SU-DHL-6 (cell line): ENCODE results near the gene AADACL3.

Experiments used
- H2AFZ ChIP-seq: fragments of 200-600 bp; sonication (generic); 2 replicates; pipeline ENCODE4 v1.6.1; 2014; ENCODE audit warnings: low read depth, mild to moderate bottlenecking, moderate library complexity, mixed read lengths, antibody characterized with exemption, low read length; ENCODE audit not compliant: severe bottlenecking
- H3F3A ChIP-seq: fragments of 200-600 bp; shearing (Covaris generic); 2 replicates; pipeline ENCODE4 v1.6.0; 2016; ENCODE audit warnings: antibody characterized with exemption, mild to moderate bottlenecking; ENCODE audit not compliant: insufficient read depth
- H3K27ac ChIP-seq: fragments of 200-600 bp; sonication (generic); 2 replicates; pipeline ENCODE4 v1.5.1; 2016; ENCODE audit warnings: low read depth, mild to moderate bottlenecking, low read length, moderate library complexity, mixed read lengths
- H3K27me3 ChIP-seq: fragments of 200-600 bp; sonication (generic), shearing (Covaris generic); 2 replicates; pipeline ENCODE4 v1.6.0; 2014; ENCODE audit warnings: mild to moderate bottlenecking, low read length
- H3K36me3 ChIP-seq: fragments of 200-600 bp; sonication (generic); 2 replicates; pipeline ENCODE4 v1.6.1; 2014; ENCODE audit warnings: mild to moderate bottlenecking, low read length, mixed read lengths
- H3K4me2 ChIP-seq: fragments of 300-600, 200-600 bp; shearing (Covaris generic), sonication (generic); 2 replicates; pipeline ENCODE4 v1.6.0; 2014; ENCODE audit warnings: low read length, low read depth, mild to moderate bottlenecking; ENCODE audit not compliant: poor library complexity, severe bottlenecking
- H3K4me3 ChIP-seq: fragments of 200-600 bp; sonication (generic); 2 replicates; pipeline ENCODE4 v1.5.1; 2014; ENCODE audit warnings: antibody characterized with exemption, low read length, mild to moderate bottlenecking, mixed read lengths; ENCODE audit not compliant: insufficient read depth, poor library complexity, severe bottlenecking
- H3K79me2 ChIP-seq: fragments of 200-600 bp; sonication (generic); 2 replicates; pipeline ENCODE4 v1.6.1; 2014; ENCODE audit warnings: mild to moderate bottlenecking, low read length, moderate library complexity; ENCODE audit not compliant: insufficient read depth
- H3K9ac ChIP-seq: fragments of 200-600 bp; sonication (generic); 2 replicates; pipeline ENCODE4 v1.7.0; 2014; ENCODE audit warnings: mild to moderate bottlenecking, low read length
- H3K9me2 ChIP-seq: fragments of 200-600 bp; sonication (generic); replicated peaks from 2 replicates; pipeline ENCODE4 v1.6.1; 2014; ENCODE audit warnings: low read length; ENCODE audit not compliant: insufficient read depth
- H3K9me3 ChIP-seq: fragments of 200-600 bp; sonication (generic); 2 replicates; pipeline ENCODE4 v1.6.1; 2014; ENCODE audit warnings: low read length, mixed read lengths; ENCODE audit not compliant: insufficient read depth
- H4K20me1 ChIP-seq: fragments of 200-600 bp; sonication (generic); 2 replicates; pipeline ENCODE4 v1.6.1; 2014; ENCODE audit warnings: low read depth, mild to moderate bottlenecking, antibody characterized with exemption, low read length, moderate library complexity, mixed read lengths
- EZH2phosphoT487 ChIP-seq: fragments of 200-600 bp; sonication (generic), shearing (Covaris generic); conservative IDR thresholded peaks from 2 replicates; pipeline ENCODE4 v1.6.1; 2018; ENCODE audit warnings: mild to moderate bottlenecking, antibody characterized with exemption, low read length, moderate library complexity, mixed read lengths
- TF ChIP-seq, protein P1 (sequence below): fragments of 200-600 bp; sonication (generic); IDR thresholded peaks from one replicate; pipeline ENCODE4 v1.5.1; 2017; ENCODE audit warnings: antibody characterized with exemption, mild to moderate bottlenecking, low read length, moderate library complexity; ENCODE audit not compliant: insufficient read depth, poor library complexity, severe bottlenecking

The AADACL3 gene, protein sequence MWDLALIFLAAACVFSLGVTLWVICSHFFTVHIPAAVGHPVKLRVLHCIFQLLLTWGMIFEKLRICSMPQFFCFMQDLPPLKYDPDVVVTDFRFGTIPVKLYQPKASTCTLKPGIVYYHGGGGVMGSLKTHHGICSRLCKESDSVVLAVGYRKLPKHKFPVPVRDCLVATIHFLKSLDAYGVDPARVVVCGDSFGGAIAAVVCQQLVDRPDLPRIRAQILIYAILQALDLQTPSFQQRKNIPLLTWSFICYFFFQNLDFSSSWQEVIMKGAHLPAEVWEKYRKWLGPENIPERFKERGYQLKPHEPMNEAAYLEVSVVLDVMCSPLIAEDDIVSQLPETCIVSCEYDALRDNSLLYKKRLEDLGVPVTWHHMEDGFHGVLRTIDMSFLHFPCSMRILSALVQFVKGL

GRCh38 chr1:12715896-12716437 is at the start of gene AADACL3:
Gene AADACL3, plus strand, starts transcription at chr1:12716110. Its CDS starts 67 bp downstream, at chr1:12716177.
- no peaks in the 10 kb centered on the region for H3K79me2 ChIP-seq
- no peaks in the 10 kb centered on the region for H3K36me3 ChIP-seq
- H3F3A ChIP-seq: no peaks in the 10 kb centered on the region
- no peak within 1 kb of the TSS for H3K9ac ChIP-seq
- H3K4me3 ChIP-seq: no peak within 1 kb of the TSS
- no peak within 1 kb of the TSS for H3K27ac ChIP-seq
- H3K9me2 ChIP-seq: no peaks in the 10 kb centered on the region
- no peaks in the 10 kb centered on the region for H4K20me1 ChIP-seq
- no peaks in the 10 kb centered on the region for H3K9me3 ChIP-seq
- no peaks in the 10 kb centered on the region for H3K27me3 ChIP-seq
- H3K4me2 ChIP-seq: no peak within 1 kb of the TSS
- TF ChIP-seq, protein P1, sequence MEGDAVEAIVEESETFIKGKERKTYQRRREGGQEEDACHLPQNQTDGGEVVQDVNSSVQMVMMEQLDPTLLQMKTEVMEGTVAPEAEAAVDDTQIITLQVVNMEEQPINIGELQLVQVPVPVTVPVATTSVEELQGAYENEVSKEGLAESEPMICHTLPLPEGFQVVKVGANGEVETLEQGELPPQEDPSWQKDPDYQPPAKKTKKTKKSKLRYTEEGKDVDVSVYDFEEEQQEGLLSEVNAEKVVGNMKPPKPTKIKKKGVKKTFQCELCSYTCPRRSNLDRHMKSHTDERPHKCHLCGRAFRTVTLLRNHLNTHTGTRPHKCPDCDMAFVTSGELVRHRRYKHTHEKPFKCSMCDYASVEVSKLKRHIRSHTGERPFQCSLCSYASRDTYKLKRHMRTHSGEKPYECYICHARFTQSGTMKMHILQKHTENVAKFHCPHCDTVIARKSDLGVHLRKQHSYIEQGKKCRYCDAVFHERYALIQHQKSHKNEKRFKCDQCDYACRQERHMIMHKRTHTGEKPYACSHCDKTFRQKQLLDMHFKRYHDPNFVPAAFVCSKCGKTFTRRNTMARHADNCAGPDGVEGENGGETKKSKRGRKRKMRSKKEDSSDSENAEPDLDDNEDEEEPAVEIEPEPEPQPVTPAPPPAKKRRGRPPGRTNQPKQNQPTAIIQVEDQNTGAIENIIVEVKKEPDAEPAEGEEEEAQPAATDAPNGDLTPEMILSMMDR: no peak
- TF ChIP-seq EZH2phosphoT487: no peak
- H2AFZ ChIP-seq: no peak within 1 kb of the TSS

DNA sequence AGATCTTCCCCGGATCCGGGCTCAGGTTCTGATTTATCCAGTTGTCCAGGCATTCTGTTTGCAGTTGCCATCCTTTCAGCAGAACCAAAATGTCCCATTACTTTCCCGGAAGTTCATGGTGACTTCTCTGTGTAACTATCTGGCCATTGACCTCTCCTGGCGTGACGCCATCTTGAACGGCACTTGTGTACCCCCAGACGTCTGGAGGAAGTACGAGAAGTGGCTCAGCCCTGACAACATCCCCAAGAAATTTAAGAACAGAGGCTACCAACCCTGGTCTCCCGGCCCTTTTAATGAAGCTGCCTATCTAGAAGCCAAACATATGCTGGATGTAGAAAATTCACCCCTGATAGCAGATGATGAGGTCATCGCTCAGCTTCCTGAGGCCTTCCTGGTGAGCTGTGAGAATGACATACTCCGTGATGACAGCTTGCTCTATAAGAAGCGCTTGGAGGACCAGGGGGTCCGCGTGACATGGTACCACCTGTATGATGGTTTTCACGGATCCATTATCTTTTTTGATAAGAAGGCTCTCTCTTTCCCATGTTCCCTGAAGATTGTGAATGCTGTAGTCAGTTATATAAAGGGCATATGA is 49.7 kb upstream of the AADACL3 start:
- Histone ChIP-seq H3K4me2 (no peak overlapping the region), H3K27me3 (no peaks in the 10 kb centered on the region), H3K4me3 (no peak overlapping the region), H4K20me1 (no peaks in the 10 kb centered on the region), H2AFZ (no peak overlapping the region), H3F3A (no peaks in the 10 kb centered on the region), H3K9ac (no peak overlapping the region), H3K9me3 (no peaks in the 10 kb centered on the region), H3K36me3 (no peaks in the 10 kb centered on the region), H3K27ac (no peak overlapping the region), H3K79me2 (no peaks in the 10 kb centered on the region), H3K9me2 (no peaks in the 10 kb centered on the region)
- TF ChIP-seq, protein P1: no peak
- TF ChIP-seq EZH2phosphoT487: no peak

DNA sequence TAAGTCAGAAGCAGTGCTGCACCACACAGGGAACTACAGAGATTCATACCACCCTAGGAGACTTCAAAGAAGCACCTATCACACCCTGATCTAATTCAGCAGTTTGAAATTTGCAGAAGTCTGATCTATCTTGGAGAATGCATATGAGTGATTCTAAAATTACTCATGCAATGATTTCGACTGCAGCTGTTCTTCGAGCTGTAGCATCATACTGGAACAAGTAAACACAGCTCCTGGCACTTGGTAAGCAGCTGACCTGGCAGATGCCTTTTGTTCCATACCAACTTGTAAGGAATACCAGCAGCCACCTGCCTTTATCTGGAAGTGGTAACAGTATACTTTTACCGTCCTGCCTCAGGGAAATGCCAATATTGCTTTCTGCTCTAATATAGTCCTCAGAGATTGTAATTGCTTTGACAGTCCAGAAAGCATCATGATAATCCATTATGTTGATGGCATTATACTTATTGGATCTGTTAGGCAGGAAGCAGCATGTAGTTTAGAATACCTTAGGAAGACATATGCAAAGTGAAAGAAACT is 46.3 kb upstream of the AADACL3 start:
- H3K9ac ChIP-seq: no peak overlapping the region
- no peaks in the 10 kb centered on the region for H3K79me2 ChIP-seq
- no peaks in the 10 kb centered on the region for H4K20me1 ChIP-seq
- H3K4me2 ChIP-seq: no peak overlapping the region
- H3K36me3 ChIP-seq: no peaks in the 10 kb centered on the region
- TF ChIP-seq EZH2phosphoT487: no peak
- TF ChIP-seq, protein P1: no peak
- no peaks in the 10 kb centered on the region for H3K9me3 ChIP-seq
- H3K9me2 ChIP-seq: no peaks in the 10 kb centered on the region
- H3K27me3 ChIP-seq: no peaks in the 10 kb centered on the region
- no peaks in the 10 kb centered on the region for H3F3A ChIP-seq
- H2AFZ ChIP-seq: no peak overlapping the region
- no peak overlapping the region for H3K4me3 ChIP-seq
- no peak overlapping the region for H3K27ac ChIP-seq
